HG02981 (cell line): Measurements from ENCODE around the gene UQCC2.

Experiments
- ATAC-seq: cut with Tn5 transposase; IDR thresholded peaks from one replicate; pipeline ENCODE4 v1.9.1; 2021; ENCODE audit warnings: mild to moderate bottlenecking, moderate library complexity; ENCODE audit not compliant: unreplicated experiment

UQCC2 gene

DNA sequence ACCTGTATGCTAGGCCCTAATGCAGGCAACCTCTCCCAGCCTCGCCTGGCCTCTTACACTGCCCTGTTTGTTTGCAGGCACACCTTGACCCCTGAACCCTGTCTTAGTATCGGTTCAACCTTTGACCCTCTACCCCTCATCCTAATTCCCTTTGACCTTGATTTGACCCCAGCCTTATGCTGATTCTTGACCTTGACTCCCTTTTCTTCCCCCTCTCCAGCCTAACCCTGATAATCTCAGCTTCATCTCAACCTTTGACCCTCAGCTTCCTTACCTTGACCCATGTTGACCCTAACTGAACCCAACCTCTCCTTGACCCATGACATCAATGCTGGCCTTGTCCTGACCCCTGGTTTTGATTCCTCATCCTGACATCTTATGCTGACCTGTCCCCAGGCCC lies 33.8 kb downstream of the UQCC2 start:
- ATAC-seq = no peak

DNA sequence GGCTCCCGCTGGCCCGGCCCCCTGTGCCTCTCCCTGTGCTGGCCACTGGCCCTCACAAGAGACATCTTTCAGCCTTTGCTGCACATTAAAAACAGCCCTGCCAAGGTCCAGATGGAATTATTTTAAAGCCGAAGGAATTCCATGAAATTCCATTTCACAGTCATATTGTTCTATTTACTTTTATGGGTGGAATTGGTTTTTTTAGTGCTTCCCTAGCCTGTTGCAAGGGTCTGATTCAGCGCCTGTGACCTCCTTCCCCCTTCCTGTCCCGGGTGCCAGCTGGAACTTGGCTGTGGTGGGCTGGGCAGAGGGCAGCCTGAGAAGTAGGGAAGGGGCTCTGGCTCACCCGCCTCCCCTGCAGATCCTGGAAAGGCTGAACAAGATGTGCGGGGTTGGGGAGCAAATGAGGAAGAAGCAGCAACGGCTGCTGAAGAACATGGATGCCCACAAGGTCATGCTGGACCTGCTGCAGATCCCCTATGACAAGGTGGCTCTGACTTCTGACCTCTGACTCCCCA lies 34.3 kb downstream of the UQCC2 start:
- ATAC-seq = no peak

GRCh38 chr6:33676416-33677142 lies 34.9 kb downstream of the UQCC2 start:
- no peak for ATAC-seq

DNA sequence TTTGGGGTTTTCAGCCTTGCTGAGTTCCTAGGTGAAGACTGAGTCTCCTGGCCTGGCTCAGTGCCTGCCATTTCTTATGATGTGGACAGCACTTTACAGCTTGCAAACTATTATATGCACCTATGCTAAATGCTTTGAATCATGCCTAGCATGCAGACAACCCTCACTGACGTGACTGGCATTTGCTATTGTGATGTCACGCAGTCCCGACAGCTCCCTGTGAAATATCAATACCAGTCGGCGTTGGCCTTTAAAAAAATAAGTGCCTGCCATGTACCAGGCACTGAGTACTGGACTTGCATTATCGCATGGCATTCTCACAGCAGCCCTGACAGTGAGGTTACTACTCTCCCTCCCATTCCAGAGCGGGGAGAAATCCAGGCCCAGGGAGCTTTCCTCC lies 35.5 kb downstream of the UQCC2 start:
- ATAC-seq = no peak

DNA sequence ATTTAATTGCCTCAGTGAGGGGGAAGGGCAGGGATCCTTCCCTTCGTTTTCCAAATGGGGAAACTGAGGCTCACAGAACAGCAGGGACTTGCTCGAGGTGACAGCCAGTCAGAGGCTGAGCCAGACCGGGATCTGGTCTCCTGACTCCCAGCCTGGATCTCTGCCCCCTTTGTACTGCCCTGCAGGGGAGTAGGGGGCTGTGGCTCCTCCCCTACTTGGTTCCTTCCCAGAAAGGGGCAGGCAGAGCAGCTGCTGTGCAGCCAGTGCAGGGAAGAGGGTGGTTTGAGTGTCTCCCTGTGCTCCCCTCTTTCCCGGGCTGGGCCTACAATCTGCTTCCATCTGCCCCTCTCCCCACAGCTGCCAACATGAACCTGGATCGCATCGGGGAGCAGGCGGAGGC lies 37.6 kb downstream of the UQCC2 start:
- no peak for ATAC-seq

GRCh38 chr6:33672808-33673207 lies 38.7 kb downstream of the UQCC2 start:
- no peak for ATAC-seq

GRCh38 chr6:33671744-33672072 lies 39.8 kb downstream of the UQCC2 start:
- ATAC-seq = no peak

- ATAC-seq = no peak
Measured at GRCh38 chr6:33670971-33671743, 40.3 kb downstream of the UQCC2 start.

DNA sequence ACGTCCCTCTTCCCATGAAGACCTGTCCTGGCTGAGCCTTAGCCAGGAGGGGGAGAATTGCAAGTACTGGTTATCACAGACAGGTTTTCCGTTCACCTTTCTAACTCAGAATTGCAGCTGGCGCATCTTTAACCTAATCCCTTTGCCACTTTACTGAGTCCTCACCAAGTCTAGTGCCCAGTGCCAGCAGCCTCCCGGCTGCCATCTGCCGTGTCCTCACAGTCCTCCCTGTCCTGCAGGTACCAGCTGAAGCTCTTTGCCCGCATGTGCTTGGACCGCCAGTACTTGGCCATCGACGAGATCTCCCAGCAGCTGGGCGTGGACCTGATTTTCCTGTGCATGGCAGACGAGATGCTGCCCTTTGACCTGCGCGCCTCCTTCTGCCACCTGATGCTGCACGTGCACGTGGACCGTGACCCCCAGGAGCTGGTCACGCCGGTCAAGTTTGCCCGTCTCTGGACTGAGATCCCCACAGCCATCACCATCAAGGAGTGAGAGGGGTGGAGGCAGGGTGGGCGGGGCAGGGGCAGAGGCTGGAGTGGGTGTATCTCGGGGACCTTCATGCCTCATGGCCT lies 41.3 kb downstream of the UQCC2 start:
- no peak for ATAC-seq

GRCh38 chr6:33668914-33669313 lies 42.6 kb downstream of the UQCC2 start:
- no peak for ATAC-seq

DNA sequence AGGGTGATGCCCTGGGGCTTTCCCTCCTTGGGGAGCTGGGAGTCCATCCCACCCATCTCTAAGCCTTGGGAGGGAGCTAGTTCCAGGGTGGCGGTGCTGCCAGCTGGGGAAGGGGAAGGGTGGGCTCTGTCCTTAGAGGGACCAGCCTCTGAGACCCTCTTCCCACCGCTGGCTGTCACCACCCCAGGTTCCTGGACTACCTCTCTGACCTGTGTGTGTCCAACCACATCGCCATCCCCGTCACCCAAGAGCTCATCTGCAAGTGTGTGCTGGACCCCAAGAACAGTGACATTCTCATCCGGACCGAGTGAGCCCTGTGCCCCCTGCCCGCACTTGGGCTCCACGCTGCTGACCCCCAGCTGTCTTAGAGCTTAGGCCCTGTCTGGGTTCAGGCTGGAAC lies 43.2 kb downstream of the UQCC2 start:
- no peak for ATAC-seq

GRCh38 chr6:33667776-33668175 lies 43.7 kb downstream of the UQCC2 start:
- no peak for ATAC-seq

DNA sequence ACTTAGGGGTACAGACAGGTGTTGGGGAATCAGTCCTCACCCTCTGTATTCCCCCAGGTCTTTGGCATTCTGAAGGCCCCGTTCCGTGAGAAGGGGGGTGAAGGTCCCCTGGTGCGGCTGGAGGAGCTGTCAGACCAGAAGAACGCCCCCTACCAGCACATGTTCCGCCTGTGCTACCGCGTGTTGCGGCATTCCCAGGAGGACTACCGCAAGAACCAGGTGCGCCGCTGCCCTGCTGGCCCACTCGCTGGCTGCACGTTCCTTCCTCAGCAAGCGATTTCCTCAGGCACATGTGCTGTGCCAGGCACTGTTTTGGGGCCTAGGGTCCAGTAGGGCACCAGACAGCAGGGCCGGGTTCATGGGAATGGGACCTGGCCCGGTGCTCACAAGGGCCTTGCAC lies 44.4 kb downstream of the UQCC2 start:
- ATAC-seq = no peak

DNA sequence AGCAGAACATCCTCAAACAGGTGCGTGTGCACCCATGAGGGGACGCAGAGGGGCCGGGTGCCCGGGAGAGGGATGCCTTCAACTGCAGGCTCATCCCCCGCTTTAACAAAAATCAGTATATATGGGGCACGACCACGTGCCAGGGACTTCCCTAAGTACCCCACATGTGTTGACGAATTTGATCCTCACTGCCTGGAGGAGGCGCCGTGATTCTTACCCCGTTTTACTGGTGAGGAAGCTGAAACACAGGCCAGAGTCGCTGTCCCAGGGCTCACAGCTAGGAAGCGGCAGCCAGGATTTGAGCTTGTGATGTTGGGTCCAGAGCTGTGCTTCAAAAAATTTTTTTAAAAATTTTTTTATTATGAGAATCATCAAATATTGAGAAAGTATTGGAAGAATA lies 45.5 kb downstream of the UQCC2 start:
- ATAC-seq = no peak

- no peak for ATAC-seq
Measured at GRCh38 chr6:33664506-33665057, 46.9 kb downstream of the UQCC2 start.

- no peak for ATAC-seq
Measured at GRCh38 chr6:33663727-33664449, 47.6 kb downstream of the UQCC2 start.

GRCh38 chr6:33663028-33663427 lies 48.5 kb downstream of the UQCC2 start:
- no peak for ATAC-seq

DNA sequence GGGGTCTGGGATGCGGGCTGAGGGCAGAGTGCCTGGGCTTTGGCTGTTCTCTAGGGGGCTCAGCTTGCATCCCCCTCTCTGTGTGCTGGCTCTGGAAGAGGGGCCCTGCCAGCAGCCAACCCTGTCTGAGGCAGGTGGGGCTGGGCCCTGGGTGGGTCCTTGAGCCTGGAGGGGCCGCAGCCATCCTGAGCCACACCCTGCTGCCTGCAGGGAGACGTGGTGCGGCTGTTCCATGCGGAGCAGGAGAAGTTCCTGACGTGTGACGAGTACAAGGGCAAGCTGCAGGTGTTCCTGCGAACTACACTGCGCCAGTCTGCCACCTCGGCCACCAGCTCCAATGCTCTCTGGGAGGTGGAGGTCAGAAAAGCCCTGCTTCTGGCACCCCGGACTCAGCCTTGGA lies 49.2 kb downstream of the UQCC2 start:
- ATAC-seq = no peak

DNA sequence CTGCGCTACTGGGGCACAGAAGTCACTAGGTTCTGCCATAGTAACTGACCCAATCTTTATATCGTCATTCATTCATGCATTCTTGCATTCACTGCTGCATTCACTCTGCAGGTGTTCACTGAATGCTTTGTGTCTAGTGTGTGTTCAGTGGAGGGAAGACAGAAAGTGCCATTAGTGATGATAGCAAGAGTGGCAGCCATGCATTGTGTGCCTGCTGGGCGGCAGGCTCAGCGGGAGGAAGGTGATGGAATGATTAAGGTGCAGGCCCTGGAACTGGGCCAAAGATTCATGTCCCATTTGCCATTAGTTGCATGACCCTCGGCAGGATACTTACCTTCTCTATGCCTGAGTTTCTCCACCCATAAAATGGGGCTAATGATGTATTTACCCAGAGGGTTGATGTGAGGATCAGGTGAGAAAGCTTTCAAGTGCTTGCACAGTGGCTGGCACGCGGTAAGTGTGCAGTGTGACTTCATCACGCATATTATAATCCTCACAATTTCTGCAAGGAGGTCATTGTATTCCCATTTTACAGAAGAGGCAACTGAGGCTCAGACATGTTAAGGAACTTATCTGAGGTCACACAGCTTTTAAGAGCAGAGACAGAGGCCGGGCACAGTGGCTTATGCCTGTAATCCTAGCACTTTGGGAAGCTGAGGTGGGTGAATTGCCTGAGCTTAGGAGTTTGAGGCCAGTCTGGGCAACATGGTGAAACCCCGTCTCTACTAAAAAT lies 50.2 kb downstream of the UQCC2 start:
- no peak for ATAC-seq

- ATAC-seq = no peak
Measured at GRCh38 chr6:33659986-33660385, 51.5 kb downstream of the UQCC2 start.
